Upper lobe of left lung (tissue), 4 donors: Measurements from ENCODE around the gene BMP7.

Experiments used
- POLR2A ChIP-seq, 4 donors: fragments of 450-650 bp; IDR thresholded peaks; one replicate each; pipeline ENCODE4 v1.5.1; 2016 to 2017; ENCODE audit warnings: antibody characterized with exemption in 4 of 4, mild to moderate bottlenecking in 2 of 4
- POLR2AphosphoS5 ChIP-seq, 2 donors: sonication (generic); formaldehyde crosslinking; IDR thresholded peaks; one replicate each; pipeline ENCODE4 v1.5.1; 2017; ENCODE audit warnings: antibody characterized with exemption in 2 of 2
- TF ChIP-seq, protein P1 (sequence below), 6 experiments: fragments of 450-650 bp in 4 of 6; fragments of 200-600 bp in 2 of 6; sonication (generic) in 2 of 6; IDR thresholded peaks; one replicate each; pipeline ENCODE4 v1.5.1; 2016 to 2019; ENCODE audit warnings: antibody characterized with exemption in 6 of 6

GRCh38 chr20:57267158-57267821 lies 849 bp upstream of the BMP7 start:
- TF ChIP-seq, protein P1, sequence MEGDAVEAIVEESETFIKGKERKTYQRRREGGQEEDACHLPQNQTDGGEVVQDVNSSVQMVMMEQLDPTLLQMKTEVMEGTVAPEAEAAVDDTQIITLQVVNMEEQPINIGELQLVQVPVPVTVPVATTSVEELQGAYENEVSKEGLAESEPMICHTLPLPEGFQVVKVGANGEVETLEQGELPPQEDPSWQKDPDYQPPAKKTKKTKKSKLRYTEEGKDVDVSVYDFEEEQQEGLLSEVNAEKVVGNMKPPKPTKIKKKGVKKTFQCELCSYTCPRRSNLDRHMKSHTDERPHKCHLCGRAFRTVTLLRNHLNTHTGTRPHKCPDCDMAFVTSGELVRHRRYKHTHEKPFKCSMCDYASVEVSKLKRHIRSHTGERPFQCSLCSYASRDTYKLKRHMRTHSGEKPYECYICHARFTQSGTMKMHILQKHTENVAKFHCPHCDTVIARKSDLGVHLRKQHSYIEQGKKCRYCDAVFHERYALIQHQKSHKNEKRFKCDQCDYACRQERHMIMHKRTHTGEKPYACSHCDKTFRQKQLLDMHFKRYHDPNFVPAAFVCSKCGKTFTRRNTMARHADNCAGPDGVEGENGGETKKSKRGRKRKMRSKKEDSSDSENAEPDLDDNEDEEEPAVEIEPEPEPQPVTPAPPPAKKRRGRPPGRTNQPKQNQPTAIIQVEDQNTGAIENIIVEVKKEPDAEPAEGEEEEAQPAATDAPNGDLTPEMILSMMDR (IDR thresholded peaks at IDR 0.05), result no peak
- TF ChIP-seq POLR2AphosphoS5 (IDR thresholded peaks at IDR 0.05) (no peak), POLR2A (IDR thresholded peaks at IDR 0.05) (no peak)
